Liver (tissue), 9 donors: ENCODE results near the gene PCDHGA9. TPM values are rescaled to one million over a fixed set of nuclear protein-coding genes. Genes with fewer than 3 reads are reported as not detected.
A peak's percentile ranks its signal among the peaks of the same experiment; 100 is the strongest.
"Not testable (repeated sequence)": the region's sequence is repeated elsewhere in the genome, so short reads cannot be mapped to it uniquely, and the experiment has no call there.

ENCODE experiments used
- DNase-seq: peaks from one replicate; pipeline ENCODE4 v3.0.0-alpha.2; 2017; ENCODE audit warnings: low spot score
- H3K27ac ChIP-seq, 2 donors: one replicate each; pipeline ENCODE4 v1.7.0; 2013; ENCODE audit warnings: inconsistent platforms in 2 of 2, low read length in 2 of 2, control low read depth in 1 of 2, low read depth in 1 of 2, mild to moderate bottlenecking in 1 of 2
- H3K27me3 ChIP-seq, 4 donors: one replicate each; pipeline versions ENCODE4 v1.6.1 to v1.7.0; 2013; ENCODE audit warnings: low read length in 3 of 4, inconsistent platforms in 1 of 4, mild to moderate bottlenecking in 1 of 4, moderate library complexity in 1 of 4; ENCODE audit not compliant: control insufficient read depth in 4 of 4, insufficient read depth in 4 of 4
- H3K36me3 ChIP-seq, 4 donors: one replicate each; pipeline versions ENCODE4 v1.6.1 to v1.7.0; 2013; ENCODE audit warnings: low read length in 3 of 4, mild to moderate bottlenecking in 3 of 4, low read depth in 1 of 4, moderate library complexity in 1 of 4; ENCODE audit not compliant: control insufficient read depth in 4 of 4, insufficient read depth in 3 of 4
- H3K4me1 ChIP-seq, 4 donors: one replicate each; pipeline versions ENCODE4 v1.6.1 to v1.7.0; 2013; ENCODE audit warnings: low read length in 3 of 4, mild to moderate bottlenecking in 3 of 4, moderate library complexity in 1 of 4; ENCODE audit not compliant: control insufficient read depth in 4 of 4, insufficient read depth in 4 of 4
- H3K4me3 ChIP-seq, 3 donors: one replicate each; pipeline versions ENCODE4 v1.6.1 to v1.7.0; 2013; ENCODE audit warnings: low read length in 3 of 3, control low read depth in 1 of 3, low read depth in 1 of 3, mild to moderate bottlenecking in 1 of 3
- H3K9ac ChIP-seq, 2 donors: one replicate each; pipeline ENCODE4 v1.7.0; 2013; ENCODE audit warnings: low read length in 2 of 2, mild to moderate bottlenecking in 2 of 2, moderate library complexity in 2 of 2, control low read depth in 1 of 2, low read depth in 1 of 2
- H3K9me3 ChIP-seq, 4 donors: one replicate each; pipeline versions ENCODE4 v1.6.1 to v1.7.0; 2013; ENCODE audit warnings: low read length in 3 of 4; ENCODE audit not compliant: control insufficient read depth in 4 of 4
- ATF3 ChIP-seq: IDR thresholded peaks from 2 replicates; pipeline ENCODE4 v1.6.1; 2016; ENCODE audit warnings: antibody characterized with exemption
- FOXA1 ChIP-seq: IDR thresholded peaks from 2 replicates; pipeline ENCODE4 v1.6.1; 2016; ENCODE audit warnings: antibody characterized with exemption
- FOXA2 ChIP-seq: IDR thresholded peaks from 2 replicates; pipeline ENCODE4 v1.6.1; 2016; ENCODE audit warnings: antibody characterized with exemption
- HNF4A ChIP-seq, 2 donors: conservative IDR thresholded peaks; 2 replicates each; pipeline ENCODE4 v1.6.1; 2016; ENCODE audit warnings: antibody characterized with exemption in 2 of 2, mild to moderate bottlenecking in 2 of 2
- JUND ChIP-seq, 2 donors: IDR thresholded peaks; 2 replicates each; pipeline ENCODE4 v1.6.1; 2016; ENCODE audit warnings: antibody characterized with exemption in 2 of 2
- RAD21 ChIP-seq, 2 donors: IDR thresholded peaks; 2 replicates each; pipeline ENCODE4 v1.6.1; 2016; ENCODE audit warnings: antibody characterized with exemption in 2 of 2, mild to moderate bottlenecking in 2 of 2
- REST ChIP-seq: IDR thresholded peaks from 2 replicates; pipeline ENCODE4 v1.6.1; 2016; ENCODE audit warnings: antibody characterized with exemption, mild to moderate bottlenecking
- RXRA ChIP-seq, 2 donors: IDR thresholded peaks; 2 replicates each; pipeline ENCODE4 v1.6.1; 2017 to 2018; ENCODE audit warnings: antibody characterized with exemption in 2 of 2, mild to moderate bottlenecking in 1 of 2
- SP1 ChIP-seq: IDR thresholded peaks from 2 replicates; pipeline ENCODE4 v1.6.1; 2018; ENCODE audit warnings: antibody characterized with exemption, mild to moderate bottlenecking
- YY1 ChIP-seq: IDR thresholded peaks from 2 replicates; pipeline ENCODE4 v1.6.1; 2016; ENCODE audit warnings: antibody characterized with exemption, mild to moderate bottlenecking
- WGBS: extraction: QIAGEN DNeasy Blood & Tissue Kit; methylation state at CpG from one replicate; pipeline ENCODE4 v1.1.7; 2013; 5-methylcytosine and 5-hydroxymethylcytosine counted together
- polyA plus RNA-seq, 2 donors: library from polyadenylated mRNA; stranded (reverse) in 1 of 2; unstranded in 1 of 2; fragments of 200-250 nt in 1 of 2; fragments of >200 nt in 1 of 2; fragmentation: Nextera tagmentation in 1 of 2; extraction: Ambion mirVana in 1 of 2; gene quantifications; one replicate each; pipeline versions ENCODE4 v1.2.1 to v1.2.3, GENCODE V29; 2013 to 2015
- total RNA-seq, 2 donors: library from RNA; depleted of rRNA; stranded (reverse); fragments of >200 nt; gene quantifications; one replicate each; pipeline ENCODE4 v1.2.3, GENCODE V29; 2014
- donor health status: healthy.
- donor health status: healthy.
- donor health status: healthy.
- donor health status: healthy.
- donor health status: healthy.

PCDHGA9 gene
- total and polyA plus RNA-seq, 4 donors: 0.11 to 2.8 (median 0.57) TPM

GRCh38 chr5:141431286-141431685, 28.7 kb downstream of the PCDHGA9 start (continued):
- TF ChIP-seq FOXA2 (no peak), YY1 (no peak), RAD21 (IDR thresholded peaks at IDR 0.05) (no peak), FOXA1 (no peak), HNF4A (conservative IDR thresholded peaks at IDR 0.05) (no peak), SP1 (no peak), ATF3 (no peak)

GRCh38 chr5:141432308-141432707, 29.7 kb downstream of the PCDHGA9 start:
- not testable (repeated sequence) for H3K27ac ChIP-seq, H3K9ac ChIP-seq, H3K36me3 ChIP-seq, DNase-seq, H3K27me3 ChIP-seq
- 38% methylated on average over 38 of the region's 38 CpGs for WGBS
- H3K4me1 ChIP-seq: peaks cover 0 to 11% (median 2%) of the 10 kb centered on the region in 4 donors
- peak overlapping the region in 2 of 3 donors; percentile 62 to 72 for H3K4me3 ChIP-seq
- H3K9me3 ChIP-seq: peaks cover 30 to 68% (median 37%) of the 10 kb centered on the region in 4 donors

GRCh38 chr5:141432726-141433125, 30.1 kb downstream of the PCDHGA9 start:
- peak overlapping the region in 1 of 3 donors; percentile 26 for H3K4me3 ChIP-seq
- H3K9me3 ChIP-seq: peaks cover 26 to 64% (median 33%) of the 10 kb centered on the region in 4 donors
- not testable (repeated sequence) for DNase-seq, H3K9ac ChIP-seq, H3K27ac ChIP-seq, H3K27me3 ChIP-seq, H3K36me3 ChIP-seq
- peaks cover 0 to 11% (median 2%) of the 10 kb centered on the region in 4 donors for H3K4me1 ChIP-seq
- 27% methylated on average over 29 of the region's 29 CpGs for WGBS

GRCh38 chr5:141434006-141434405, 31.4 kb downstream of the PCDHGA9 start:
- DNase-seq: no peak
- Histone ChIP-seq H3K36me3 (no peaks in the 10 kb centered on the region), H3K4me3 (no peak overlapping the region), H3K27me3 (no peaks in the 10 kb centered on the region), H3K4me1 (peaks cover 0 to 11% (median 2%) of the 10 kb centered on the region in 4 donors), H3K9me3 (peaks cover 18 to 54% (median 26%) of the 10 kb centered on the region in 4 donors), H3K27ac (no peak overlapping the region), H3K9ac (no peak overlapping the region)
- TF ChIP-seq REST: no peak
- TF ChIP-seq JUND (IDR thresholded peaks at IDR 0.05): no peak
- no peak for TF ChIP-seq FOXA1
- TF ChIP-seq RXRA (IDR thresholded peaks at IDR 0.05): no peak
- 59% methylated on average over 2 of the region's 2 CpGs for WGBS
